CD4-positive, alpha-beta T cell treated with Interleukin-6 at 100 ng/mL for 8 hours (primary cell): ENCODE data around the gene ASPSCR1.

Experiments
- DNase-seq: peaks from one replicate; pipeline ENCODE4 v3.0.0-alpha.2; 2020; ENCODE audit warnings: mixed read lengths, low spot score

ASPSCR1 gene

DNA sequence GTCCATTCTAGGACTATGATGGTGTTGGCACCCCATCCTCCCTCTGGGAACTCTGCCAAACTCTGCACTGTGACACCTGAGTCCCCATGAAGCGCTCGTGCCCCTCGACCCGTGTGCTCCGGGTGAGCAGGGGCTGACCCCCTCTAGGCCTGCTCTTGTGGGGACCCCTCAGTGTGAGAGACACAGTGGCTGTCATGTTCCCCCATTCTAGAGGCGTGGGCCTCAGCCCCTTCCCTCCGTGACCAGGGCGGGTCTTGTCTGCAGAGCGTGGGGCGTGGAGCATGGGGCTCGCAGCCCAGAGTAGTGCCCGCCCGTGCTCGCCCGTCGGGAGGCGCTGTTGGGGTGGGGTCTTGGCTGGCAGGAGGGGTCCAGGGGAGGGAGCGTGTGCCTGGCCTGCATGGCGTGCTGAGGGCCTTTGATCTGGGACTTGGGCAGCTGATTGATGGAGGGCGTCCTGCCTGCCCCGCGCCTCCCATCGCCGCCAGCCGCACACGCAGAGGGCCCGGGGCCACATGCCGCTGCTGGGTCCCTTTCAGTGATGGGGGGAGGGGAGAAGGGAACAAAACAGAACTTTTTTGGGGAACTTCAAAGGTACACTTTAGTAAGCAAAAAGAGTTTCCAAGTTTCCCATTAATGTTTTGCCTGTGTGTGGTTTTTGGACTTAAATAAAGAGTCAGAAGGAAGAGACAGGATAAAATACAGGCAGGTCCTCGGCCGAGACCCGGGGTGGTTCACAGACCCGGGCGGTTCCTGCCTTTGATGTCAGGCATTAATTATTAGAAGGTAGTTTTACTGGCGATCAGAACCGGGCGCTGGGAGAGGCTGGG is 22.8 kb downstream of the ASPSCR1 start:
- no peak for DNase-seq

DNA sequence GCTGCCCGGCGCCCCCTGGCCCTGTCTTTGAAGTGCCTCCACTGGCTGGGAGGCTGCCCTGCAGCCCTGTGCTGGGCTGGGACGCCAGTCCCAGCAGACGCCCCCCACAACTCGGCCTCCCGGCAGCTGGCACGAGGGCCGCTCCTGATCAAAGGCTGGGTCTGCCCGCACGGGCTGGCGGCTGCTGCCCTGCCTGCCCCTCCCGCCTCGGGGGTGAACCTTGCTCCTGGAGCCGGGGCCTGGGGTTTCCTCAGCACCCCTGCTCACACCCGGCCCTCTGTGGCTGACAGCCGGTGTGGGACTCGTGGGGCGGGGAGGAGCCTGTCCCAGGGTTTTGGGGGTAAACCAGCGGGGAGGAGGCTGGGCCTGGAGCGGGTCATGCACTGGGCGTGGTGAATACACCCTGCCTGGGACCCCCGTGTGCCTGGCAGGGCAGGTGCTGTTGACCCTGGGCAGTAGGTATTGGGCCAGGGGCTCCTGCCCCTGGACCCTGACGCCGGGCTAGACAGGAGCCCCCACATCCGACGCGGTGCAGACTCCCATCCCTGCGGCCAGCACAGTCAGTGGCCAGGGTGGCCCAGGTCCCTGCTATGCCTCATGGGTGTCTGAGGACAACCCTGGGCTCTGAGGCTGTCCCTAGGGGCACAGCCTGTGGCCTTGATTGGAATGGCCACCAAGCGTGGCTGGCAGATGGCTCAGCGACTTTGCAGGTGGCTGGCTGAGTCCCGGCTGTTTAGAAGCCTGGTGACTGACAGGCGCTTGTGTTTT is 23.6 kb downstream of the ASPSCR1 start:
- DNase-seq = no peak

DNA sequence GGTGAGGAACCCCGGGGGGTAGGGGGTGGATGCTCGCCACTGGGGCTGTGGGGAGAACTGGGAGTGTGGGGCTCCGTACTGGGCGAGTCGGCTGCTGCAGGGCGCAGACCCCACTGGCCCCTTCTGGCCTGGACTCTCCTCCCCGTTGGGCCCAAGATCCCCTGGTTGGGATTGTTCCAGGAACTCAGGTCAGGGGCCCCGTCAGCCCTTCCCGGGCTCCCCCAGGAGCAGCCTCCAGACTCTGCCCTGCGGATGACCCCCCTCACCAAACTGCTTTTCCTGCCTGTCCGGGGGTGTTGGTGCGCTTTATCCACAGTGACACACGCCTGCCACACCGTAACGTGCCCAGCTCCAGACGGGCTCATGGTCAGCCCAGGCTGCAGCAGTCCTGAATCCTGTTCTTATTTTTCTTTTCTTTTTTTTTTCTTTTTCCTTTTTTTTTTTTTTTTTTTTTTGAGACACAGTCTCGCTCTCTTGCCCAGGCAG is 24.2 kb downstream of the ASPSCR1 start:
- DNase-seq = no peak

DNA sequence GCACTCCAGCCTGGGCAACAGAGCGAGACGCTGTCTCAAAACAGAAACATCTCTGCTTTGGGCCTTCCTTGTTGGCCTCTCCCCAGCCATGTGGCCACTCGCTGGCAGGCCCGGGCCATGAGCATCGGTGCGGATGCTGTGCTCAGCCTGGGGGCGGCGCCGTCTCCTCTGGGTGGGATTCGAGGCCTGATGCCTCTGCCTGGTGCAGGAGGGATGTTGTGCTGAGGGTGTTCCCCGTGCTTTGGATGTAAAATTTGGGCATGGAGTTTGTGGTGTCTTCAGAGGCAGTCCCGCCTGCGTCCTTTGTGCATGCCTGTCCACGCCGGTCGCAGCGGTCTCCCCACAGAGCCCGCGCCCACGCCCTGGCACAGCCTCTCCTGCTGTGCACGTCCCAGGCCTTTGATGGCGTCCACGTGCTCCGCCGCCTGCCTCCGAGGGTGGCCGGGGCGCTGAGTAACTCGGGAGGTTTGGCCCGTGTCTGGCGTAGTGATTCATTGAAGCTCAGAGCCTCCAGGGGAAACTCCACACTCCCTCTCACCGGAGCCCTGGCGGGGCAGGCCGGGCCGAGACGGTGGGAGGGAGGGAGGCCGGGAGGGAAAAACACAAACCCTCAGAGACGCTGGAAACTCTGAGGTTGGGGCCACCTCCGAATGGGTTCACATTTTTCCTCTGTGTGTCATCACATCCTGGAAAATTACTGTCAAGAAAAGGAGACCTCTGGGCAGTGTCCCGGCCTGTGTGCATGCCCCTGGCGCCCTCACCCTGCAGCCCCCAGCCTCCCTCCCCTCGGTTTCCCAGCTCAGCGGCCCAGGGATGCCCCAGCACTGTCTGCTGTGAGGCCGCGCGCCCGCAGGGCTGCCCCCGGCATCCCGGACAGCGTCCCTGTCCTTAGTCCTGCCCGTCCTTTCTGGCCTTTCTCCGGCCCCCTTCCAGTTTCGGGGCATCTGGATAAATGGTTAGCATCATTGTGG is 26.3 kb downstream of the ASPSCR1 start:
- DNase-seq = no peak

DNA sequence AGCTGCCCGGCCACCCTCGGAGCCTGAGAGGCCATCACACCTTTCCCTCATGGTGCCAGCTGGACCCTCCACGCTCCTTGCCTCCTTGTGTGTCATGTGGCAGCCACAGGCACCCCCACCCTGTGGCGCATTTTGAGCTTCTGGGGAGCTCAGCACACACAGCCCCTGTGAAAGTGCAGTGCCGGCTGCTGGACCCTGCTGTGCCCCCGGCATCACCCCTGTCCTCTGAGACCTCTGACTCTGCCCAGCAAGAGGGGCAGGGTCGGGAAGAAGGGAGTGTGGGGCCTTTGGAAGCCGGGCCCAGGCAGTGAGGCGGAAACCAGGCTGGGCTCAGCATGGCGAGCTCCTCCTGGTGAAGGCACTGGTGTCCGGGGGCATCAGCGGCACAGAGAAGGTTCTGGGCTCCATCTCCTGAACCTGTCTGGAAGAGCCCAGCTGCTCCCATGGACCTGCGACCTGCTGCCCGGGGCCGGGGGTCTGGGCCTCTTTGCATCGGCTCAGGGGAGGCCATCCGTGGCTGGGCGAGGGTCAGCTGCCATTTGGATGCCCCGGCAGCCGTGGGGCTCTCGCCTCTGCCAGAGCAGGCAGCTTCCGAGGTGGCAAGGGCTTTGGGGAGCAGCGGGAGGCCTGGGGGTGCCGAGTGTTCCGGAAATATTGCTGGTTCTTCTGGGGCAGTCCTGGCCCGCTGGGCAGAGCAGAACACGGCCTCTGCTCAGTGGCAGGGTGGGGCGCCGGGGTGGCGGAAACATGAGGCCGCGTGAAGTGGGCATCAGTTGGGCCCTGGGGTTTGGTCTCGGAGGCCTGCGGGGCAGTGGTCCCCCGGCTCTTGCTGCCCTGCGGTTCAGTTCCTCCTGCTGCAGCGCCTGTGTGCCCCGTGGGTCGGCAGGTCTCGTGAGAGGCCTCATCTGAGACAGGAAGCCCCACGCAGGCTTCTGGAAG is 27.4 kb downstream of the ASPSCR1 start:
- no peak for DNase-seq

DNA sequence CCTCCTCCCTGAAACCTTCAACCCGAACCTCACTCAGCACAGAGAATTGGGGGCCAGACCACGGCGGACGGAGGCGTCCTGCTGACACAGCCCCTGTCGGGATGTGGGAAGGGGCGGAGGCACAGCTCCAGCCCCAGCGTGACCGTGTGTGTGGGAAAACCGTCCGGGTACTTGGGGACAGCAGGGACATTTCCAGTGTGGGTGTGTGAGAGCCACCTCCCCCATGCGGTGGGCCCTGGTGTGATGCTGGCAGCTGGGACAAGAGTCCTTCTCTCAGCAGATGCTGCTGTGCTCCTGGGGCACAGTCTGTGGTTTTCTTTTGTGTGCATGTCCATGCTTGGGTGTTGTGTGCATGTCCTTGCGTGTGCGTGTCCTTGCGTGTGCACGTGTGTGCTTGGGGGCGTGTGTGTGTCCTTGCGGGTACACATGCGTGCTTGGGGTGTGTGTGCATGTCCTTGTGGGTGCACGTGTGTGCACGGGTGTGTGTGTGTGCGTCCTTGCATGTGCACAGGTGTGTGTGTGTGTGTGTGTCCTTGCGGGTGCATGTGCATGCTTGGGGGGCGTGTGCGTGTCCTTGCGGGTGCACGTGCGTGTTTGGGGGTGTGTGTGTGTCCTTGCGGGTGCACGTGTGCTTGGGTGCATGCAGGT is 28.4 kb downstream of the ASPSCR1 start:
- no peak for DNase-seq

DNA sequence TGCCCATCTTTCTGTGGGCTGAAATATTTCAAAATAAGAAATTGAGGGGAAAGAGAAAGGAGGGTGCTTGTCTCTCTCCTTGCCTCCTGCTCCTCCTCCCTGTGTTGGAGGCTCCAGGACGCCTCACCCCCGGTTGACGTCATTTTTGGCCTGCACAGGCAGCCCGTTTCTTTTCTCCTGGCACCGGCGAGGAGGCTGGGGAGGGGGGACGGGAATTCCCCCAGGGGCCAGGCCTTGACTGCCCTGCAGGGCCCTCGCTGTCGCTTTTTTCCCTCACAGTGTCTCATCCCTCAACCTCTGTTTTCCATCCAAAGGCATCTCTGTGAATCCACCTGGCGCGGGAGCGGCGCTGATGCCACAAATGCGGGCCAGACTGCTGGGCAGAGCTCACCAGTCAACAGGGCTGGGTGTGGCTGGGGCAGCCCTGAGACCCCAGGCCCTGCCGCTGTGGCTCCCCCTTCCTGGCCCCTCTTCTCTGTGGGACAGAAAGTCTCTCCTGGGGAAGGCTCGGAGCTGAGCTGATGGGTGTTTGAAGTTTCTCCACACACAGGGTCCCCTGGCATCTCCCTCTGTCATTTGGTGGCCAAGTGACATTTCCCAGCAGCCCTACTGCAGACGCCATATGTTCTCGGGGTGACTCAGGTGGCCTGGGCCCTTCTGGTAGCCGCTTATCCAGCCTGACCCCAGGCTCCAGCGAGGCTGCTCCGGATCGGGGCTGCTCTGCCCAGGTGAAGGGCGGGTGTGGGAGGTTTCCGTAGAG is 29.2 kb downstream of the ASPSCR1 start:
- DNase-seq = no peak

DNA sequence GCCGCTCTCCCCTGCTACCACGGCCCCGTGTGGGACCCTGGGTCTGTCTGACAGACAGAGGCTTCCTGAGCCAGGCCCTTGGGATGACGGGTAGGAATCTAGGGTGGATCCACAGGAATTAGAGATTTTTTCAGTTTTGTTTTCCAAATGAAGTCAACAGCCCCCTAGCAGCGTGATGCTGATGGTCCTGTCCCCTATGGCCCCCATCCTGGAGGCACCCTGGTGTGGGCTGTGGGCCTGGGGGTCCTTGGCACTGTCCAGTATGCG is 29.7 kb downstream of the ASPSCR1 start:
- no peak for DNase-seq

DNA sequence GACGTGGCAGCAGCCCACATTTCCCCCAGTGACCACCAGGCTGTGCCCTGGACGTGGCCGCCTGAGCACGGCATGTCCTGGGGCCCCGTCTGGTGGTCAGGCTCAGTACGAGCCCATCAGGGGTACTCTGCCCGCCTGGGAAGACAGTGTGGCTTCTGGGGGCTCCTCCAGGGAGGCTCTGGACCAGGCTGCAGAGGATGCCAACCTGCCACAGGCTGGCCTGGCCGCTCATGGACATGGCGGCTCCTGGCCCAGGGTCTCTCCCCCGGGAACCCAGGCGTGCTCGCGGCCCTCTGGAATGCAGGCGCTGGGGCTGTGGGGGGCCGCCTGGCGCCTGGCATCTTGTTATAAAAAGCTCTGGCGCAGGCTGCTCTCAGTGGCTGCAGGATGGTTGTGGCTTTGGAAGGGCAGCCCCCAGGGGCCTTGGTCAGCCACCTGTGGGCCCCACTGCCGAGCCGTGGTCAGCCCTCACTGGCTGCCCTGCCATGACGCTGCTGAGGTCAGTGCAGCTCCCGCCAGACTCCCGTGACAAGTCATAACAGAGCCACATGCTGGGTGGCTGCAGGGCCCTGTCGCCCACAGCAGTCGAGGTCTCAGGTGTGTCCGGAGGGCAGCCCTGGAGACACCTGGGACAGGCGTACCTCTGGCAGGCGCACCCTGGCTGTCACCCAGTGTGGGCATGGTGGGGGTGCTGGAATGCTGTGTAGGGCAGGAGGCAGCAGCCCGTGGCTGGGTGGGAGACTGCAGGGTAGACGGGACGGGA is 30.2 kb downstream of the ASPSCR1 start:
- no peak for DNase-seq

DNA sequence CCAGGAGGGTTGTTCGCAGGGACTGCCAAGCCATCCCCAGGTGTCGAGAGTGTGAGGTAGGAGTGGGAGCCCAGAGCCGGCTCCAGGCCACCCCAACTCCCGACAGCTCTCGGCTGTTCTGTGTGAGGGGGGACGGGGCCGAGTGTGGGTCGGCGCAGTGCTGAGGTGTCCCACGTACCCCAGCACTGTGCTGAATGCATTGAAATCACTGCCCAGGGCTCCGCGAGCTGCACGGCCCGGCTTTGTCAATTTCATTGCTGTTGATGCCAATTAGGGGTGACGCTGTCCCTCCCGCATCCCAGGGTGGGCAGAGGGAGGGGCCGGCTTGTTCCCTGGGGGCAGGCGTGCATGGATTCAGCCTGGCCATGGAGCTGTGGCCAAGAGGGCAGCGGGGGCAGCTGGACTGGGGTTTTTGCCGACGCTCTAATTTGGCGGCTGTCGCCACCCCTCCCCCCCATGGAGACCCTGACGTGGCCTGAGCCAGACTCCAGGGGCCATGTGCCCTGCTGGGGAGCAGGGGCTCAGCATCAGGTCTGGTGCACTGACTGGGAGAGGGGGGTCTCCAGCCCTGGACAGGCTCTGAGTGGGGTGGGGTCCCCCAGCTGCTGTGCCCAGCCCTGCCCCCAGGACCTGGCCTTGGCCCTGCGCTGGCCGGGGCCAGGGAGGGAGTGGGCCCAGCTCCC is 31.0 kb downstream of the ASPSCR1 start:
- no peak for DNase-seq

DNA sequence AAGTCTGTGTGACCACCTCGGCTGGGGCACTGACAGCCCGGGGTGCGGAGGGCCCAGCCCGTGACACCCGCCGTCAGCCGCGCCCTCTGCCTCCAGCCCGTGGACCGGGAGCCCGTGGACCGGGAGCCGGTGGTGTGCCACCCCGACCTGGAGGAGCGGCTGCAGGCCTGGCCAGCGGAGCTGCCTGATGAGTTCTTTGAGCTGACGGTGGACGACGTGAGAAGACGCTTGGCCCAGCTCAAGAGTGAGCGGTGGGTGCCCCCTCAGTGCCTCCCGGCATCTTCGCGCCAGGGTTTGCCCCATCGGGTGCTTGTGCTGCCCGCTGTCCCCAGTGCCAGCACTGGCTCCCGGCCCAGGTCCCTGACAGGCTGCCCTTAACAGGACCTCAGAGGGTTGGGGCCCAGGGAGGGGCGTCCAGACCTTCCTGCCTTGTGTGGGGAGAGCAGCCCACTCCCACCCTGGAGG is 31.5 kb downstream of the ASPSCR1 start:
- DNase-seq = no peak

DNA sequence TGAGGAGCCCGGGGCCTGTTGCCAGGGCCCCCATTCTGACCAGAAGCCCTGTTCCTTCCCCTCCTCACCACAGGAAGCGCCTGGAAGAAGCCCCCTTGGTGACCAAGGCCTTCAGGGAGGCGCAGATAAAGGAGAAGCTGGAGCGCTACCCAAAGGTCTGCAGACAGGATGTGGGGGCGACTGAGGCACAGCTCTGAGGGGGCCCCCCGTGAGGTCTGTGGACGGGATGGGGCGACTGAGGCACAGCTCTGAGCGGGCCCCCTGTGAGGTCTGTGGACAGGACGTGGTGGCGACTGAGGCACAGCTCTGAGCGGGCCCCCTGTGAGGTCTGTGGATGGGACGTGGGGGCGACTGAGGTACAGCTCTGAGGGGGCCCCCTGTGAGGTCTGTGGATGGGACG is 32.0 kb downstream of the ASPSCR1 start:
- DNase-seq = no peak

DNA sequence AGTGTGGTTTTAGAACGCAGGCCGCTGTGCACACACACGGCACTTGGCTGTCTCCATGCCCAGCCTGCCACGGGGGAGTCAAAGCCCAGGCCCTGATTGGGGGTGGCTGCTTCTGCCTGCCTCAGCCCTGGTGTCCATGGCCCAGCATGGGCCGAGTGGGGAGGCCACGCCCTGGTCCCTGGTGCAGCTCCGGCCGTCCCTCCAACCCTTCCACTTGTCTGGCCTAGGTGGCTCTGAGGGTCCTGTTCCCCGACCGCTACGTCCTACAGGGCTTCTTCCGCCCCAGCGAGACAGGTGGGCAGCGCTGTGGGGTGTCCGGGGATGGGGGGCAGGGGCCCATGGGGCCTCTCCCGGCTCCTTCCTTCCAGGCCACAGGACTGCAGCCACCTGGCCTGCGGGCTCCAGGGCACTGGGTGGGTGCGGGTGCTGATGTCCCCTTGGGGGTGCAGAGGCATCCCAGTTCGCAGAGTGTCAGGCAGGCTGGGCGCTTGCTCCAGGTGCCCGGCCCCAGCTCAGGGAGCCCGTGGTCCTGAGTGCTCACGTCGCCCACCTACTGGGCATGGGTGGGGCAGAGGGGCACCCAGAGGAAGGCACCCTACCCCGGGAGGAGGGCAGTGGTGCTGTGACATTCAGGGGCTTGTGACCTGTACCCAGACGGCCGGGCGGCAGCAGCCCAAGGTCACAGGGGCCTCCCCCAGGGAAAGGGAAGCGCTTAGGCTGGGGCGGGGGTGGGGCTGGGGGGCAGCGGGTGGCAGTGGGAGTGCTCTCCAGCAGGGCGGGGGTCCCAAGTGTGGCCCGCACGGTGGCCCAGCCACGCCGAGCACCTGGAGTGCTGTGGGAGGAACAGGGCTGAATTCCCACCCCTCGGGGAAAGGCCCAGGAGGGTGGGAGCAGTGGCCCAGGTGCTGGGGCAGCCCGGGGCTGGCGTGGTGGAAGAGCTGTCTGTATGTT is 33.4 kb downstream of the ASPSCR1 start:
- DNase-seq = no peak

DNA sequence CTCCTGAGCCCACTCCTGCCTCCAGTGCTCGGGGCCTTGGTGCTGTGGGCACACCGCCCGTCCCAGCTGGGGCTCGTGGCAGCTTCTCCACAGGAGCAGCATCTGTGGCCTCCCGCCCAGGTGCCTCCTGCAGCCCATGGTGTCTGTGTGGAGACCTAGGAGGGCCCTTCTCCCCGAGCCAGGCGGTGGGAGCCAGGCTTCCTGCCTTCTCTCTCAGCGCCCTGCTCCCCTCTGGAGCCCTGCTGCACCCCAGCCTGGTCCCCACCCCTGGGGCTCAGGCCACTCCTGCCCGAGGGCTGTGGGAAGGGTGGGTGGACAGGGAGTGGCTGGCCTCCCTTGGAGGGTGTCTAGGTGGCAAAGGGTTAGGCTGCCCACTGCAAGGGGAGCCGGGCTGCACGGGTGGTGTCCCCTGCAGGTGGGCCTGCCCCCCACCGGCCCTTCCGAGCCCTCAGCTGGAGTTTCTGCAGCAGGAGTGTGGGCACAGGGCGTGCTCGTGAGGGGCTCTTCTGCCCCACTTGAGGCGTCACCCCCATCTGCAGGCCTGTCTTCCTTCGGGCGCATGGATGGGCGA is 34.3 kb downstream of the ASPSCR1 start:
- no peak for DNase-seq

DNA sequence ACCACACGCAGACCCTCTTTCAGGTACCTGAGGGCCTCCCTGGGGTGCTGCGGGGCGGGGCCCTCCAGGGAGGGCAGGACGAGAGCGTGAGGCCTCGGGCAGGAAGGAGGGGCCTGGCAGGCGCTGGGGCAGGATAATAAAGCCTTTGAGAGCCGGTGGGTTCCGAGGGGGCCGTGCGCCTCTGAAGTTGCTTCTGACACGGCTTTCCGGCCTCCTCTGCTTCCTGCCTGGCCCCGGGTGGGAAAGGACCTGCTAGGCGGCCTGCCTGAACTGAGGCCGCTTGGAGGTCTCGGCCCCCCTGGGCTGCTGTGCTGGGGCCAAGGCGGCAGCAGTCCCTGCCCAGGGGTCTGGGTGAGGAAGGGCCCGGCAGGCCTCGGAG is 34.8 kb downstream of the ASPSCR1 start:
- DNase-seq = no peak

DNA sequence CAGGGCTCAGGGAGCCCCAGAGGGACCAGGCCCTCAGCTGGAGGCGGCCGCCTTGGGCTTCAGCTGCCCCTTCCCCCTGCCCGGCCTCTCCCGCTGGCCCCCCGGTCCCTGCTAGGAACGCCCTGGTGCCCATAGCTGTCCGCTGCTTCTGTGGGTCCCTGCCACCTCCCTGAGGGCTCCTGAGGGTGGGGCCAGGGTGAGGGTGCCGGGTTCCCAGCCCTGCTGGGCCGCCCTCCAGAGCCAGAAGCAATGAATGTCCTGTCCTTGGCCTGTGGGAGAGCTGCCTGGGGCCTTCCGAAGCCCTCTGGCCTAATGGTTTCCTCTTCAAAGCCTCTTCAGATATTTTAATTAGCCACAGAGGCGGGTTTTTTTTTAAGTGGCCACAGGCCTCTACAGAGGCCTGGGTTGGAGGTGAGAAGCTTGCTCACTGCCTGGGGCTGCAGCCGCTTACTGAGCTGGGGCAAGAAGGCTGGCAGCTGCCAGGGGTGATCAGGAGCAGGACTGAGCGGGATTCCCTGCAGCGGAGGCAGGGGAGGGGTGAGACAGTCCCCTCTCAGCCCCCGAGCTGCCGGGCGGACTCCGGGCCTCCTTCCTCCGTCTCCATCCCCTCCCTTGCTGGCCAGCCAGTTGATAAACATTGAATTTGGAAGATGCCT is 35.3 kb downstream of the ASPSCR1 start:
- no peak for DNase-seq
